Endothelial cell of umbilical vein (primary cell): Measurements from ENCODE around the gene CLDN34. TPM values are rescaled to one million over a fixed set of nuclear protein-coding genes. Genes with fewer than 3 reads are reported as not detected.

Experiments
- BruUV-seq: library from RNA; stranded (reverse); fragments of 400-500 nt; replicated peaks from 2 replicates; lab custom pipeline; 2021; lab: Mats Ljungman, UMichigan
- CTCF ChIA-PET: fragments of 300-600, 350-600 bp; sonication (Branson Sonifier 250); formaldehyde crosslinking; loops from one replicate; lab custom pipeline; 2021; ENCODE audit warnings: antibody characterized with exemption, inconsistent platforms; lab: Charles Lee
- POLR2A ChIA-PET: fragments of 300-600, 350-600 bp; sonication (Branson Sonifier 250); formaldehyde crosslinking; loops from one replicate; lab custom pipeline; 2021; ENCODE audit warnings: antibody characterized with exemption, inconsistent platforms; lab: Charles Lee
- DNase-seq: peaks from one replicate; pipeline ENCODE4 v3.0.0-alpha.2; 2011; ENCODE audit warnings: low read depth, low spot score
- FAIRE-seq: peaks from 2 replicates; lab custom pipeline; 2011; peaks lifted over from hg19 to GRCh38; lab: Jason Lieb, UNC
- H2AFZ ChIP-seq: 2 replicates; pipeline ENCODE4 v1.6.0; 2012; ENCODE audit warnings: low read depth, low read length, control low read depth, inconsistent platforms
- H3K27ac ChIP-seq: 2 replicates; pipeline ENCODE4 v1.5.1; 2011; ENCODE audit warnings: low read depth, mild to moderate bottlenecking, control low read depth, low read length, moderate library complexity; ENCODE audit not compliant: insufficient read depth
- H3K27me3 ChIP-seq, 2 experiments: 2 replicates each; pipeline versions ENCODE4 v1.6.0 to v1.6.1; 2011; ENCODE audit warnings: low read length in 2 of 2, mixed read lengths in 1 of 2; ENCODE audit not compliant: control insufficient read depth in 2 of 2, insufficient read depth in 2 of 2
- H3K36me3 ChIP-seq, 2 experiments: 2 replicates in 1 of 2; 3 replicates in 1 of 2; pipeline ENCODE4 v1.5.1; 2011; ENCODE audit warnings: low read length in 2 of 2, mild to moderate bottlenecking in 1 of 2, moderate library complexity in 1 of 2; ENCODE audit not compliant: control insufficient read depth in 2 of 2, insufficient read depth in 2 of 2; ENCODE audit errors: extremely low read depth in 1 of 2
- H3K4me1 ChIP-seq: 3 replicates; pipeline ENCODE4 v1.5.1; 2011; ENCODE audit warnings: mild to moderate bottlenecking, low read length; ENCODE audit not compliant: control insufficient read depth, insufficient read depth; ENCODE audit errors: extremely low read depth
- H3K4me2 ChIP-seq: 2 replicates; pipeline ENCODE4 v1.6.1; 2011; ENCODE audit warnings: low read length, control low read depth, mixed read lengths; ENCODE audit not compliant: insufficient read depth
- H3K4me3 ChIP-seq, 3 experiments: fragments of 200-600 bp in 1 of 3; sonication (generic), shearing (Covaris generic) in 1 of 3; replicated peaks in 1 of 3; 2 replicates each; pipeline ENCODE4 v1.5.1; 2011 to 2016; ENCODE audit warnings: control low read depth in 3 of 3, low read length in 3 of 3, mild to moderate bottlenecking in 2 of 3, inconsistent platforms in 1 of 3, low read depth in 1 of 3, moderate library complexity in 1 of 3; ENCODE audit not compliant: insufficient read depth in 1 of 3
- H3K79me2 ChIP-seq: 2 replicates; pipeline ENCODE4 v1.6.0; 2012; ENCODE audit warnings: low read length, inconsistent platforms; ENCODE audit not compliant: control insufficient read depth, insufficient read depth
- H3K9ac ChIP-seq: replicated peaks from 2 replicates; pipeline ENCODE3; 2011; ENCODE audit warnings: low read length, control low read depth; ENCODE audit not compliant: insufficient read depth; ENCODE audit errors: extremely low read depth
- H3K9me1 ChIP-seq: replicated peaks from 3 replicates; pipeline ENCODE4 v1.6.0; 2011; ENCODE audit warnings: mild to moderate bottlenecking, low read length; ENCODE audit not compliant: control insufficient read depth, insufficient read depth; ENCODE audit errors: extremely low read depth
- H3K9me3 ChIP-seq: replicated peaks from 2 replicates; pipeline ENCODE4 v1.5.1; 2012; ENCODE audit warnings: low read length, inconsistent platforms; ENCODE audit not compliant: control insufficient read depth, insufficient read depth
- H4K20me1 ChIP-seq: replicated peaks from 2 replicates; pipeline ENCODE3; 2011; ENCODE audit warnings: mild to moderate bottlenecking, low read length; ENCODE audit not compliant: control insufficient read depth, insufficient read depth; ENCODE audit errors: extremely low read depth
- FOS ChIP-seq: IDR thresholded peaks from 2 replicates; pipeline ENCODE4 v1.6.1; 2011; ENCODE audit warnings: mild to moderate bottlenecking, low read length, moderate library complexity, borderline replicate concordance; ENCODE audit not compliant: insufficient read depth
- JUN ChIP-seq: IDR thresholded peaks from 2 replicates; pipeline ENCODE4 v1.6.1; 2011; ENCODE audit warnings: borderline replicate concordance, low read depth; ENCODE audit not compliant: insufficient read length, insufficient read depth
- POLR2A ChIP-seq: IDR thresholded peaks from 2 replicates; pipeline ENCODE4 v1.6.1; 2012; ENCODE audit warnings: low read depth, mild to moderate bottlenecking, control low read depth, low read length
- dilution Hi-C: fragments of 300-500 bp; cut with MboI; formaldehyde crosslinking; loops from one replicate; pipeline ENCODE4 v1.15.0; 2019; ENCODE audit warnings: low sequenced_read_pairs; ENCODE audit not compliant: extremely low pct_ligation_motif_present
- intact Hi-C: fragments of 100-400 bp; cut with micrococcal nuclease; formaldehyde crosslinking; loops from one replicate; pipeline ENCODE4 v1.10.0; 2022
- polyA plus RNA-seq, 4 experiments: library from polyadenylated mRNA; depleted of rRNA in 3 of 4; stranded (reverse) in 3 of 4; unstranded in 1 of 4; fragments of >200 nt; gene quantifications; 2 replicates each; pipeline versions ENCODE4 v1.2.1 to v1.2.3, GENCODE V29; 2011 to 2012; ENCODE audit warnings: missing spikeins in 1 of 4
- total RNA-seq: library from RNA; stranded (reverse); gene quantifications from 2 replicates; pipeline ENCODE4 v1.2.3, GENCODE V29; 2021

The CLDN34 gene
- total and polyA plus RNA-seq, 2 donors (not counting 3 experiments of a cell fraction or from before 2014, with no cell fraction given) = 0.08 to 0.46 TPM

- Histone ChIP-seq H3K4me3 (peak overlapping the region in 1 of 3 experiments; percentile 89), H2AFZ (no peak overlapping the region), H3K9me1 (no peaks in the 10 kb centered on the region), H4K20me1 (no peaks in the 10 kb centered on the region), H3K9ac (peak overlapping the region; percentile 96), H3K79me2 (peaks cover 69% of the 10 kb centered on the region), H3K9me3 (no peaks in the 10 kb centered on the region), H3K36me3 (no peaks in the 10 kb centered on the region), H3K27ac (peak overlapping the region; percentile 94), H3K4me1 (peaks cover 50% of the 10 kb centered on the region), H3K4me2 (peak overlapping the region; percentile 94), H3K27me3 (no peaks in the 10 kb centered on the region)
- FAIRE-seq = no peak
- dilution Hi-C loops = no loop called here
- TF ChIP-seq FOS = peak; percentile 4
- TF ChIP-seq POLR2A = no peak
- no peak for TF ChIP-seq JUN
- intact Hi-C loops = loop anchor here (1.0 kb wide), 1 partner anchor 30 kb away; no protein-coding TSS in a partner anchor
- CTCF ChIA-PET = interaction anchor here (0.7 to 1.5 kb wide), 3 partner anchors 21 to 102 kb away, joined by 3 to 6 read pairs (median 3); no protein-coding TSS in a partner anchor
- POLR2A ChIA-PET = interaction anchor here (0.6 kb wide), 1 partner anchor 18 kb away, joined by 9 read pairs; no protein-coding TSS in a partner anchor
- peak; percentile 48 for DNase-seq
- no TSS peak for BruUV-seq
Measured at GRCh38 chrX:10017872-10018271, 50.7 kb downstream of the CLDN34 start.

Other genes starting within 250 kb of the CLDN34 start
- gene GPR143, start 201.5 kb upstream of the CLDN34 start, total RNA-seq = 9.3 and 9.7 TPM in 2 replicates
- 17.7 TPM in 2 replicates for gene GPR143, start 201.5 kb upstream of the CLDN34 start, polyA plus RNA-seq
- 10.4 and 11.8 TPM in 2 replicates for gene SHROOM2, start 180.9 kb upstream of the CLDN34 start, total RNA-seq
- 3.7 and 3.8 TPM in 2 replicates for gene SHROOM2, start 180.9 kb upstream of the CLDN34 start, polyA plus RNA-seq
- 17.0 and 19.8 TPM in 2 replicates for gene CLCN4, start 189.6 kb downstream of the CLDN34 start, total RNA-seq
- gene CLCN4, start 189.6 kb downstream of the CLDN34 start, polyA plus RNA-seq = 7.2 and 7.6 TPM in 2 replicates